Sigmoid colon (tissue), 4 donors: ENCODE measurements around the gene ADARB2.

Source experiments
- CTCF ChIP-seq, 4 experiments: fragments of 450-650 bp in 3 of 4; fragments of 200-600 bp in 1 of 4; IDR thresholded peaks; one replicate each; pipeline ENCODE4 v1.5.1; 2016 to 2019; ENCODE audit warnings: antibody characterized with exemption in 4 of 4, mild to moderate bottlenecking in 3 of 4, moderate library complexity in 2 of 4
- EP300 ChIP-seq, 4 donors: sonication (generic); formaldehyde crosslinking; IDR thresholded peaks; one replicate each; pipeline ENCODE4 v1.6.1; 2017; ENCODE audit warnings: antibody characterized with exemption in 4 of 4
- POLR2A ChIP-seq, 2 donors: fragments of 450-650 bp; IDR thresholded peaks; one replicate each; pipeline ENCODE4 v1.6.1; 2016; ENCODE audit warnings: antibody characterized with exemption in 2 of 2, mild to moderate bottlenecking in 2 of 2, moderate library complexity in 2 of 2

- TF ChIP-seq CTCF (IDR thresholded peaks at IDR 0.05), result no peak
- TF ChIP-seq POLR2A (IDR thresholded peaks at IDR 0.05), result no peak
- TF ChIP-seq EP300 (IDR thresholded peaks at IDR 0.05), result no peak
Observed at GRCh38 chr10:1264001-1264400, 473.3 kb downstream of the ADARB2 start.
